Activated T-helper 1 cell treated with Interleukin-2 at 50 U/mL for 16 hours (primary cell): ENCODE data around the gene LGR5.
"Not testable (repeated sequence)": the region's sequence is repeated elsewhere in the genome, so short reads cannot be mapped to it uniquely, and the experiment has no call there.

Experiments used
- DNase-seq: peaks from one replicate; pipeline ENCODE4 v3.0.0-alpha.2; 2020; ENCODE audit warnings: low read depth

The LGR5 gene

GRCh38 chr12:71551529-71551928 lies 111.9 kb downstream of the LGR5 start:
- DNase-seq: no peak

GRCh38 chr12:71552728-71553501 lies 113.3 kb downstream of the LGR5 start:
- no peak for DNase-seq

GRCh38 chr12:71555191-71555590 lies 115.6 kb downstream of the LGR5 start:
- no peak for DNase-seq

- DNase-seq: not testable (repeated sequence)
Measured at GRCh38 chr12:71555789-71556188, 116.2 kb downstream of the LGR5 start.

GRCh38 chr12:71556448-71556847 lies 116.8 kb downstream of the LGR5 start:
- DNase-seq: no peak

GRCh38 chr12:71556875-71557274 lies 117.3 kb downstream of the LGR5 start:
- DNase-seq: no peak

- DNase-seq: no peak
Measured at GRCh38 chr12:71558445-71558844, 118.8 kb downstream of the LGR5 start.

GRCh38 chr12:71562676-71563595 lies 123.3 kb downstream of the LGR5 start:
- no peak for DNase-seq

- no peak for DNase-seq
Measured at GRCh38 chr12:71565535-71565934, 125.9 kb downstream of the LGR5 start.

- DNase-seq: no peak
Measured at GRCh38 chr12:71566655-71567054, 127.1 kb downstream of the LGR5 start.

- no peak for DNase-seq
Measured at GRCh38 chr12:71567537-71567936, 127.9 kb downstream of the LGR5 start.

- DNase-seq: not testable (repeated sequence)
Measured at GRCh38 chr12:71569885-71570284, 130.3 kb downstream of the LGR5 start.

GRCh38 chr12:71576496-71576895 lies 136.9 kb downstream of the LGR5 start:
- DNase-seq: no peak

- no peak for DNase-seq
Measured at GRCh38 chr12:71578694-71579258, 139.2 kb downstream of the LGR5 start.

GRCh38 chr12:71581206-71581605 lies 141.6 kb downstream of the LGR5 start:
- DNase-seq: no peak

- no peak for DNase-seq
Measured at GRCh38 chr12:71582925-71583324, 143.3 kb downstream of the LGR5 start.

GRCh38 chr12:71584356-71584755 lies 144.8 kb downstream of the LGR5 start:
- no peak for DNase-seq

GRCh38 chr12:71585218-71585617 lies 145.6 kb downstream of the LGR5 start:
- DNase-seq: no peak

GRCh38 chr12:71587012-71587411 lies 147.4 kb downstream of the LGR5 start:
- no peak for DNase-seq

GRCh38 chr12:71589478-71589881 lies 149.9 kb downstream of the LGR5 start:
- no peak for DNase-seq

- DNase-seq: no peak
Measured at GRCh38 chr12:71591601-71592000, 152.0 kb downstream of the LGR5 start.

GRCh38 chr12:71592841-71593240 lies 153.2 kb downstream of the LGR5 start:
- no peak for DNase-seq
